ENCODE results near the gene ZDHHC19. TPM values are rescaled to one million over a fixed set of nuclear protein-coding genes. Genes with fewer than 3 reads are reported as not detected.
A peak's percentile ranks its signal among the peaks of the same experiment; 100 is the strongest.

ZDHHC19 gene
- total and polyA plus RNA-seq, 7 donors = 0.38 to 0.99 TPM; not detected in 5

DNA sequence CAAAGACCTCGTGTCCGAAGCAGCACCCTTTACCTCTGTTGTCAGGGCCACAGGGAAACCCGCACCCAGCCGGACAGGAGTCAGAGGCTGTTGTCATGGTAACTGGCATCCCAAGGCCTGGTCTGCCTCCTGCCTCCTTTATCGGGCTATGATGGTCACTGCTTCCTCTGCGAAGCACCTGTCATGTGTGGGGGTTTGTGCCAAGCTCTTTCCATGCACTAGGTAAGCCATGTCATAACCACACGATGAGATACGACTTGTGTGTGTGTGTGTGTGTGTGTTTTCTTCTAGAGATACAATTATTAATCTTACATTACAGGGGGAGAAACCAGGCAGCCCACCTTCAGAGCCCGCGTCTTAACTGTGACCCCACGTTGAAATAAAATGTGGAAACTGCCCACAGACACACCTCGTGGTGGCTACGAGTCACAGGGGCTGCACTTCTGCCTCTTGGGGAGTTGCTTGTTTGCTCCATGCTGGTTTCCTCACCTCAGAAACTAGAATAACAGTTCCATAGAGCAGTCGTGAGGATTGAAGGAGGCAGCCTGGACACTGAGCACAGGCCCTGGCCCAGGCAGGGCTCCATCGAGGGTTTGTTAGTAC, 18.0 kb downstream of the ZDHHC19 start:
- no peaks in the 10 kb centered on the region for H3K9me3 ChIP-seq
- no peak for TF ChIP-seq EP300 (IDR thresholded peaks at IDR 0.05)
- TF ChIP-seq, protein P1, sequence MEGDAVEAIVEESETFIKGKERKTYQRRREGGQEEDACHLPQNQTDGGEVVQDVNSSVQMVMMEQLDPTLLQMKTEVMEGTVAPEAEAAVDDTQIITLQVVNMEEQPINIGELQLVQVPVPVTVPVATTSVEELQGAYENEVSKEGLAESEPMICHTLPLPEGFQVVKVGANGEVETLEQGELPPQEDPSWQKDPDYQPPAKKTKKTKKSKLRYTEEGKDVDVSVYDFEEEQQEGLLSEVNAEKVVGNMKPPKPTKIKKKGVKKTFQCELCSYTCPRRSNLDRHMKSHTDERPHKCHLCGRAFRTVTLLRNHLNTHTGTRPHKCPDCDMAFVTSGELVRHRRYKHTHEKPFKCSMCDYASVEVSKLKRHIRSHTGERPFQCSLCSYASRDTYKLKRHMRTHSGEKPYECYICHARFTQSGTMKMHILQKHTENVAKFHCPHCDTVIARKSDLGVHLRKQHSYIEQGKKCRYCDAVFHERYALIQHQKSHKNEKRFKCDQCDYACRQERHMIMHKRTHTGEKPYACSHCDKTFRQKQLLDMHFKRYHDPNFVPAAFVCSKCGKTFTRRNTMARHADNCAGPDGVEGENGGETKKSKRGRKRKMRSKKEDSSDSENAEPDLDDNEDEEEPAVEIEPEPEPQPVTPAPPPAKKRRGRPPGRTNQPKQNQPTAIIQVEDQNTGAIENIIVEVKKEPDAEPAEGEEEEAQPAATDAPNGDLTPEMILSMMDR (IDR thresholded peaks at IDR 0.05) = no peak
- no peak for TF ChIP-seq POLR2AphosphoS5 (IDR thresholded peaks at IDR 0.05)
- TF ChIP-seq POLR2A (IDR thresholded peaks at IDR 0.05) = no peak
- H3K4me3 ChIP-seq = no peak overlapping the region
- intact Hi-C loops (cut with DNase I) = no loop called here
- no peaks in the 10 kb centered on the region for H3K27me3 ChIP-seq
- no peaks in the 10 kb centered on the region for H3K4me1 ChIP-seq
- 50 to 72% methylated on average over 15 of the region's 15 CpGs for WGBS, 2 donors
- H3K36me3 ChIP-seq = no peaks in the 10 kb centered on the region
- DNase-seq = no peak
- H3K27ac ChIP-seq = peak overlapping the region in 1 of 4 donors; percentile 12

DNA sequence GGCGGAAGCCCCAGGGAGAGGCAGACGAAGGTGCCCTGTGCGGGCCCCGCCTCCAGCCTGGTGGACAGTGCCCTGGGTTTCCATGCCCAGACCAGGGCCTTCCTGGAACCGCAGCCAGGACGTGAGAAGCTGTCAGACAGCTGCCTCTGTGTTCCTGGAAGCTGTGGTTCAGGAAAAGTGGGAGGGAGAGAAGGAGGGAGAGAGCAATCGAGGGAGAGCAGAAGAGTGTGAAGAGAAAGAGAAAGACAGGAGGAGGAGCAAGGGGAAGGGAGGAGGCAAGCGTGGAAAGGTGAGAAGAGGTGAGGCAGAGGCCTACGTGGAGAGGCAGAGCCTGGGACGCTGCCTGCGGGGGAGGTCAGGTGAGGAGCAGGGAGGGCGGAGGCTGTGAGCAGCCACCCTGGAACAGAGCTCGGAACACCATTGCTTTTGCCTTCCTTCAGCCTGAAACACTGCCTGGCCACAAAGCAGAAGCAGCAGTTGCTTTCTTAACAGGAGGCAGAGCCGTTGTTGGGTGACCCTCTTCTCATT, 18.6 kb downstream of the ZDHHC19 start:
- Histone ChIP-seq H3K36me3 (no peaks in the 10 kb centered on the region), H3K27ac (no peak overlapping the region), H3K4me3 (no peak overlapping the region), H3K4me1 (no peaks in the 10 kb centered on the region), H3K27me3 (no peaks in the 10 kb centered on the region), H3K9me3 (no peaks in the 10 kb centered on the region)
- TF ChIP-seq POLR2A (IDR thresholded peaks at IDR 0.05) (no peak), POLR2AphosphoS5 (IDR thresholded peaks at IDR 0.05) (no peak), EP300 (IDR thresholded peaks at IDR 0.05) (no peak)
- TF ChIP-seq, protein P1 (IDR thresholded peaks at IDR 0.05) = no peak
- no peak for DNase-seq
- intact Hi-C loops (cut with DNase I) = no loop called here
- 19 to 33% methylated on average over 14 of the region's 14 CpGs for WGBS, 2 donors

DNA sequence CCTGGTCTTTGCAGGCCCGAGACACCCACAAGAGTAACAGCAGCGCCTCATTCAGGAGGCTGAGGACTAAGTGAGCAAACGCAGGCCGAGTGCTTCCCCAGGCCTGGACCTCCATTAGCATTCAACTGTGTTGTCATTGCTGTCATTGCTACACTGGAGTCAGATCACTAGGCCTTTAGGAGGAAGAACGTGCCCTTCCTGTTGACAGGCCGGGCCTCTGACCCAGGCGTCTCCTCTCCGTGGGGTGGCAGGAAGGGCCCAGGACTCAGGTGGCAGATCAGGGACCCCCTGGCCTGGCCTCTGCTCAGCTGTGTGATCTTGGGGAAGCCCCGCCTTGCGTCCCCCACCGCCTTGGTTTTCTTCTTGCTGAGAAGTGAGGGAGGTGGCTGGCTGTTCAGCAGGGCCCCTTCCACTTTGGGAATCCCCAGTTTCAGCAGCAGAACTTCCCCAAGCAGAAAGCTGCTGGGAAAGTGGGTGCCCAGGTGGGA, 19.1 kb downstream of the ZDHHC19 start:
- intact Hi-C loops (cut with DNase I) = no loop called here
- TF ChIP-seq POLR2AphosphoS5 (IDR thresholded peaks at IDR 0.05) (no peak), POLR2A (IDR thresholded peaks at IDR 0.05) (no peak), EP300 (IDR thresholded peaks at IDR 0.05) (no peak)
- TF ChIP-seq, protein P1 (IDR thresholded peaks at IDR 0.05) = no peak
- DNase-seq = no peak
- 52 to 73% methylated on average over 11 of the region's 11 CpGs for WGBS, 2 donors
- Histone ChIP-seq H3K36me3 (no peaks in the 10 kb centered on the region), H3K27ac (no peak overlapping the region), H3K4me1 (peaks cover 0 to 2% (median 0%) of the 10 kb centered on the region in 4 donors), H3K4me3 (no peak overlapping the region), H3K9me3 (no peaks in the 10 kb centered on the region), H3K27me3 (no peaks in the 10 kb centered on the region)

DNA sequence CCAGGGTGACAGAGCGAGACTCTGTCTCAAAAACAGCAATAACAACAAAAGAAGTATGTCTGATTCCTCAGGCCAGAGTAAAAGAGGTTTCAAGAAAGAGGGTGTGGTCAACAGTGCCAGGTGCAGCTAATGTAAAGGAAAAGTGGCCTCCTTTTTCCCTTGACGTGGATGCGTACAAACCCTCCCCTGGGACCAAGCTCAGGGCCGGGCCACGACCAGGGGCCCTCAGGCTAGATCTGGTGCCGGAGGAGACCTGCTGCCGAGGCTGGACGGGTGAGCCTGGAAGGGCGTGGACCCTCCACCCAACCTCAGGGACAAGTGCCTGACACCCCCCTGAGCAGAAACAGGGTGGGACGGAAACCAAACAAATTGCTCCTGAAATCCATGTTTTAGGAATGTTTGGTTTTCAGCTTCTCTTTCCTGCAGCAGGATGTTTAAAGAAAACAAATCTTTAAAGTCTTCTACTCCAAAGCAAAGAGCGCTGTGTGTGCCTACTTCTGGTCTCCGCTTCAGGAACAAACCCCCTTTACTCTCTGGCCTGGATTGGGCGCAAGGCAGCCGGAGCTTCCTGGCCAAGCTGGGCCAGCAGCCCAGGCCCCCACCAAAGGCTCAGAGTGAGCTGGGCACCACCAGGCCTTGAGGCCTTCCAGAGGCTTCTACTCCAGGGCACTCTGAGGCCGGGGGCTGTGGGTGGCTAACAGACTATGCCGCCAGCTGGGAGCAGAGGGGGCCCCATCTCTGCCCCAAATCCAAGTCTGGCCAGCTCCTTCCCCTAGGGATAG, 21.4 kb downstream of the ZDHHC19 start:
- no peak overlapping the region for H3K27ac ChIP-seq
- no peak for TF ChIP-seq POLR2AphosphoS5 (IDR thresholded peaks at IDR 0.05)
- TF ChIP-seq EP300 (IDR thresholded peaks at IDR 0.05) = no peak
- TF ChIP-seq POLR2A (IDR thresholded peaks at IDR 0.05) = no peak
- TF ChIP-seq, protein P1 (IDR thresholded peaks at IDR 0.05) = no peak
- H3K36me3 ChIP-seq = no peaks in the 10 kb centered on the region
- peaks cover 0 to 6% (median 0%) of the 10 kb centered on the region in 4 donors for H3K4me1 ChIP-seq
- intact Hi-C loops (cut with DNase I) = no loop called here
- no peaks in the 10 kb centered on the region for H3K9me3 ChIP-seq
- H3K27me3 ChIP-seq = no peaks in the 10 kb centered on the region
- H3K4me3 ChIP-seq = no peak overlapping the region
- whole genome bisulfite sequencing, 2 donors = 63 to 79% methylated on average over 16 of the region's 16 CpGs
- no peak for DNase-seq
